NCI-H146 treated with DMSO at 0.1 percent for 48 hours (cell line): ENCODE data around the gene PIK3R5.

Experiments used
- DNase-seq: peaks from one replicate; lab custom pipeline; 2025; ENCODE audit not compliant: unreplicated experiment; lab: John Stamatoyannopoulos, UW

The PIK3R5 gene

GRCh38 chr17:8900626-8901585, 64.6 kb downstream of the PIK3R5 start:
- DNase-seq, result no peak

GRCh38 chr17:8900207-8900606, 65.3 kb downstream of the PIK3R5 start:
- DNase-seq, result no peak

GRCh38 chr17:8898636-8899035, 66.9 kb downstream of the PIK3R5 start:
- DNase-seq, result no peak

- no peak for DNase-seq
These were observed 67.4 kb downstream of the PIK3R5 start for GRCh38 chr17:8898126-8898525.

GRCh38 chr17:8896641-8897635, 68.6 kb downstream of the PIK3R5 start:
- no peak for DNase-seq

- DNase-seq, result no peak
These were observed 69.4 kb downstream of the PIK3R5 start for GRCh38 chr17:8896087-8896486.

GRCh38 chr17:8894673-8895578, 70.6 kb downstream of the PIK3R5 start:
- peak; percentile 61 for DNase-seq

GRCh38 chr17:8894202-8894671, 71.3 kb downstream of the PIK3R5 start:
- DNase-seq, result no peak

- no peak for DNase-seq
These were observed 71.8 kb downstream of the PIK3R5 start for GRCh38 chr17:8893621-8894201.

GRCh38 chr17:8893059-8893458, 72.4 kb downstream of the PIK3R5 start:
- DNase-seq, result no peak

- DNase-seq, result no peak
These were observed 73.2 kb downstream of the PIK3R5 start for GRCh38 chr17:8892338-8892690.

- no peak for DNase-seq
These were observed 74.8 kb downstream of the PIK3R5 start for GRCh38 chr17:8890671-8891070.

GRCh38 chr17:8889458-8890210, 75.9 kb downstream of the PIK3R5 start:
- no peak for DNase-seq

GRCh38 chr17:8888704-8889302, 76.7 kb downstream of the PIK3R5 start:
- DNase-seq, result no peak

GRCh38 chr17:8887834-8888703, 77.4 kb downstream of the PIK3R5 start:
- DNase-seq, result no peak

- no peak for DNase-seq
These were observed 78.2 kb downstream of the PIK3R5 start for GRCh38 chr17:8887301-8887700.

GRCh38 chr17:8885967-8886684, 79.4 kb downstream of the PIK3R5 start:
- no peak for DNase-seq
